GM18867 (cell line): ENCODE data around the gene CACFD1.
A peak's percentile ranks its signal among the peaks of the same experiment; 100 is the strongest.

Experiments used
- ATAC-seq: cut with Tn5 transposase; IDR thresholded peaks from one replicate; pipeline ENCODE4 v1.9.1; 2021; ENCODE audit warnings: mild to moderate bottlenecking, moderate library complexity; ENCODE audit not compliant: unreplicated experiment

The CACFD1 gene

GRCh38 chr9:133463864-133464615 lies 4.3 kb downstream of the CACFD1 start:
- ATAC-seq, result no peak

DNA sequence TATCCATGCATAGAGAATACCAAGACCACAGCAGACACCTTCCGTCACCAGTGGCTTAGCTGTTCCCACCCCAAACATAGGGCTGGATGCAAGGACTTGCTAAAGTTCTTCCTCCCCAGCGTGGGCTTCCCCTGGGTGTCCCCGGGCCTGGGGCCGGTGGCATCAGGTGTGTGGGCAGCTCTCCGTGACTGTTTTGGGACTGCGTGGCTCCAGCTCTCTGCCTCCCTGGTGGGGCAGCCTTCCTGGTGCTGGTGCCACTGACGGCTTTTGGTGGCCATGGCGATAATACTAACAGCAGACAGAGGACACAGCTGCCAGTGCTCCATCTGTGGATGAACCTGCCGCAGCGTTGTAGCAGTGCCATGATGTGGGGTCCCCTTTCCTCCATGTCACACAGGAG lies 4.9 kb downstream of the CACFD1 start:
- no peak for ATAC-seq

DNA sequence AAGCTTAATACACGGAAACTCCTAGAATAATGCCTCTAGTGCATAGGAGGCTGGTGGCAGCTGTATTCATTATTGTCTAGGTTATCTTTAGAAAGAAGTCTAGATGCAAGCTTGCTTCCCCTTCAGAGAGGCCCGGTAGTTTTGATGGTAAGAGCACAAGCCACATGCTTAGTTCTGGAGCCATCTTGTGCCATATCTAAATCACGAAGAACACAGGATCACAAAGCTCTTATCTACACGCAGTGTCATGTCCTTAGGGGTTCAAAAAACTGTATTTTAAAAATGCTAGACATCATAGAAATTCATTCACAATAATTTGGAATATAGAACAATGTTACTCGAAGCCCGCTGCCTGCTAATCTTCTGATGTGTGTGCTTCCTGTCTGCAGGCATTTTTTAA lies 6.2 kb downstream of the CACFD1 start:
- no peak for ATAC-seq

DNA sequence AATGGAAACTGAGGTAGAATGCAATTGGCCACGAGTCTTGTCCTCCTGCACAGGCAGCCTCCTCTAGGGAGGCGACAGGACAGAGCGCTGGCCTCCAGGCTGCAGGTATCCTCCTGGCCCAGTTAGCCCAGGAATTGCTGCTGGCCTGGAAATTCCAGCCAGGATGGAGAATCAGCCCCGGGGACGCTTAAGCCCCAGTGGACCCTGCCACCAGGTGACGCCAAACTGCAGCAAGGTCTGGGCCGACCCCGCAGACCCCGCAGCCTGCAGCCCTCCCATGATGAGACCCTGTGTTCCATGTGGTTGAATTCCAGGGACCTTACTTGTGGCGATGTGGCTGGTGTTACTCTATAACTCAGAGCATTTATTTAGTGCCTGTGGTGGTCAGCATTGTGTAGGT lies 7.3 kb downstream of the CACFD1 start:
- ATAC-seq, result no peak

DNA sequence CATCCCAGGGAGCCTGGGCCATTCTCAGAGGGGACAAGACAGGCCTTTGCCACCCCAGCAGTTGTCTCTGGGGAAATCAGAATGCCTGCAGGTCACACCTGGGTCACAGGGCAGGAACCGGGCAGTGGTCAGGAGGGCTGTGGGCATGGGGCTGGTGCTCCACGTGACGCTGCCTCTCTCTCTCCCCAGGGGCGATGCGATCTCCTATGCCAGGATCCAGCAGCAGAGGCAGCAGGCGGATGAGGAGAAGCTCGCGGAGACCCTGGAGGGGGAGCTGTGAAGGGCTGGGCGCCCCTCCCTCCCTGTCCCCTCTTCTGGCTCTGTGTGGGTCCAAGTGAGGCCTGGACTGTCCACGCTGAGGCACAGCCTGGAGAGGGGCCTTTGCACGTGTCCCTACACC lies 8.6 kb downstream of the CACFD1 start:
- ATAC-seq, result no peak

- ATAC-seq, result no peak
Measured at GRCh38 chr9:133468777-133469421, 9.1 kb downstream of the CACFD1 start.

DNA sequence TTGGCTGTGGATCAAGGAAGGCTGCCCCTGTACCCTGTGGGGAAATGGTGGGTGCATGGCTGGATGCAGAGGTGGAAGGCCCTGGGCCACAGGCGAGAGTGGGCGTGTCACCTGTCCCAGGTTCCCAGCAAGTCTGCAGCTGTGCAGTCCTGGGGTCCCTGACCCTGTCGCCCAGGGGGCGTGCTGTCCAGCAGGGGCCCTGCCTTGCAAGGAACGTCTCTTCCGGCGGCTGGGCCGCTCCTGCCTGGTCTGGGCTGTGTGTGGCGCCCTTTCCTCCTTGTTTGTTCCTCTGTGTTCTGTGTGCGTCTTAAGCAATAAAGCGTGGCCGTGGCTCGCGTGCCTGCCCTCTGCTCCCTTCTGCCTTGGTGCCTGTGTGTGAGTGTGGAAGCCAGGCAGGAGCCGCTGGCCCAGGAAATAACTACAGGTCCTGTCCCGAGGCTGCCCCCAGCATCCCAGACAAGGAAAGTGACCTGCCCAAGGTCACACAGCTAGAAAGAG lies 10.7 kb downstream of the CACFD1 start:
- ATAC-seq, result no peak

DNA sequence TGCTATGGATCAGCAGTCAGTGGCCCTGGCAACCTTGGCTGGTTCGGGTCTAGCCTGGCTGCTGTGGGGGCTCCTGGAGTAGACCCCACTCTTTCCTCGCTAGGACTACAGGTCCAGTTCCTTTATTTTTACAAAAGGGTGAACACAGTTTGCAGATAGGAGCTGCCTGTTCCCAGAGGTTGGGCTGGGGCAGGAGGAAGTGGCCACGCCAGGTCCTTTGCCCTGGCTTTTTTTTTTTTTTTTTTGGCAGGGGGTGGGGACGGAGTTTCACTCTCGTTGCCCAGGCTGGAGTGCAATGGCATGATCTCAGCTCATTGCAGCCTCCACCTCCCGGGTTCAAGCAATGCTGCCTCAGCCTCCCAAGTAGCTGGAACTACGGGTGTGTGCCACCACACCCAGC lies 11.2 kb downstream of the CACFD1 start:
- no peak for ATAC-seq

GRCh38 chr9:133471551-133472276 lies 11.9 kb downstream of the CACFD1 start:
- ATAC-seq, result no peak

DNA sequence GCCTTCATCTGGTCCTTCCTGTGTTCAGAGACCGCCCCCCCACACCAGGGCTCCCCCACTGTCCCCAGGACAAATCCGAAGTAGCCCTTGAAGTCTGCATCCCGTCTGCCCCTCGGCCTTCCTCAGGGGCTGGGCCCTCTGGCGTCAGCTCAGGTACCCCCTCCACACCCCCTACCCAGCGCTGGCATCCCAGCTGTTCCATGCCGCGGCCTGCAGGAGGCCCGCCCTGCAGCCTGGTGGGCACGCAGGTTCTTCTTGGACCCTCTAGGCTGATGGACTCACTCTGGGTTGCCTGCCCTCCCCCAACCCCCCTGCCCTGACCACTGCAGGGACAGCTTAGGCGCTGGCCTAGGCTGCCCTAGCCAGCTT lies 12.5 kb downstream of the CACFD1 start:
- ATAC-seq, result no peak

GRCh38 chr9:133472753-133473378 lies 13.1 kb downstream of the CACFD1 start:
- no peak for ATAC-seq

GRCh38 chr9:133473743-133474142 lies 14.0 kb downstream of the CACFD1 start:
- no peak for ATAC-seq

GRCh38 chr9:133474215-133474614 lies 14.4 kb downstream of the CACFD1 start:
- no peak for ATAC-seq

- no peak for ATAC-seq
Measured at GRCh38 chr9:133474853-133475252, 15.1 kb downstream of the CACFD1 start.

DNA sequence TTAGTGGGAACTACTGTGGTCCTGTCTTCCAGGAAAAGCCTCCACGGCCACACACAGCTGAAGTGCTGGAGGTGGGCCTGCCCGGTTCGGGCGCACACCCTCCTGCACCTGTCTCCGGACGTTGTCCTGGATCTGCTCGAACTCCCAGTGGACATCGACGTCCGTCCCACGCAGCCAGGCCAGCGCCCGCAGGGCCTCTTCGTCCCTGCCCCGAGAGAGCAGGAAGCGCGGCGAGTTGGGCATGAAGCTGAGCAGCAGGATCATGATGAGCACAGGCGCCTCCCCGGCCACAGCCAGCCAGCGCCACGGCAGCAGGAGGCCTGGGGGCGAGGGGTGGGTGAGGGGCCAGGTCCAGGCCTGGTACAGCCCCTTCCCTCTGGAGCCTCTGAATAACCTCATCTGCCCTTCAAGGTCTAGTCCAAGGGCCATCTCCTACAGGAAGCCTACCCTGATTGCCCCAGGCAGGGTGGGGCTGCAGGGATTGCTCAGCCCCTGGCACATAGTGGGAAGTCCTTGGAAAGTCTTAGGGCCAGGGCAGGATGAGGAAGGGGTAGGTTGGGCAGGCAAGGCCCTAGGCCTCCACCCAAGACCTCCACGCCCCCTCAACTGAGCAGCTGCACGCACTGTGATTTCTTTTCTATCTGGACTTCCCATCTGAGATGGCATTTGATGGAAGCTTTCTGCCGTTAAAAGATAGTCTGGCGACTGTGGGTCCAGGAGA lies 15.7 kb downstream of the CACFD1 start:
- no peak for ATAC-seq

DNA sequence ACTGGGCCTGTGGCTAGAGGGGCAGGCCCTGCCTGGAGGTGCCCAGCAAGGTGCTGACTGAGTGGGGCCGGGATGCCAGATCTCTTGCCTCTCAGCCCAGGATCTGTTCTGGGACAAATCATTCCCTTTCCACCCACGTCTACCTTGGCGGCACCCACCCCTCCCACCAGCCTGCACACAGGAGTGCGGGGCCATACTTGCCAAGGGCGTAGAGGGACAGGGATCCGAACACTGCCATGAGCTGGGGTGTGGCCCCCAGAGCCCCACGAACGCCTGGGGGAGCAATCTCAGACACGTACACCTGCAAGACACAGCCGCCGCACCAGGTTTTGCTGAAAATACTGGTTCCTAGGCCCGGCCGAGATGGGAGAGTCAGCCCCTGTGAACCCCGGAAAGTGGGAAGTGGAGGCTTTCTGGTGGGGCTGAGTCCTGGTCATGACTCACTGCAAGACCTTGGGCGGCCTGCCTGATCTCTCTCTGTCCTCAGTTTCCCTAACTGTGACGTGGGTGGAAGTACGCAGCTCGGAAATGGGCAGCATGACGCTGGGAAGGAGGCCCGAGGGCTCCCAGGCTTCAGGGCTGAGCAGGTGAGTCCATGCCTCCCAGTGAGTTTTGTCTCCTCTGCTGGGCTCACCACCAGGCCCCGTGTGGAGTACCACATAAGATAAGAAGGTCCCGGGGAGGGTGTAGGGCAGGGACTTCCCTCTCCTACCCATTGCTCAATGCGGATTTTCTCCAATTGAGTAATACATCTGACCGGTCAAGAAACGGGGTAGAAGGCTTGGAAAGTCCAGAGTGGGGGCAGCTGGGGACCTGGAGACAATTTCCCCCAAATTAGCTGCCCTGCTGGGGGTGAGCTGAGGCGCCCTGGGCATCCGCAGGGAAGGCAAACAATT lies 16.5 kb downstream of the CACFD1 start:
- no peak for ATAC-seq

GRCh38 chr9:133476941-133477340 lies 17.2 kb downstream of the CACFD1 start:
- ATAC-seq, result no peak

DNA sequence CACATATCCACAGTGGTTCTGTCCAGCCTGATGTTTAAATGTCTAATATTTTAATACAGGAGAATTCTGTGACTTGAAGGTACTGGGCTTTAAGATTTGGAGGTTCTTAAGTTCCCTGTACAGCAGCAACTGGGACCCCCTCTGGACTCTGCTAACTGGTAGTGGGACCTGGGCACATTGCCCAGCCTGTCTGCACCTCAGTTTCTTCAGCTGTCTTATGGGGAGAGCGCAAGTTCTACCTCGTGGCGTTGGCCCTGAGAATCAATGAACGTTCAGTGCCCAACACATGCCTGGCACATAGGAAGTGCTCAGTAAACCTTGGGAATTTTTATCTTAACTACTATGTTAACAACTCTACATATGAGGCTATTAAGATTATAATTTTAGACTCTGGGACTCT lies 17.7 kb downstream of the CACFD1 start:
- ATAC-seq, result no peak

- ATAC-seq, result peak; percentile 30
Measured at GRCh38 chr9:133477992-133478850, 18.4 kb downstream of the CACFD1 start.
